Measurements from ENCODE around the gene COL27A1. TPM values are rescaled to one million over a fixed set of nuclear protein-coding genes. Genes with fewer than 3 reads are reported as not detected.

Gene COL27A1
- total RNA-seq, 2 donors from 2014 or later, result 18.5 to 57.1 TPM

DNA sequence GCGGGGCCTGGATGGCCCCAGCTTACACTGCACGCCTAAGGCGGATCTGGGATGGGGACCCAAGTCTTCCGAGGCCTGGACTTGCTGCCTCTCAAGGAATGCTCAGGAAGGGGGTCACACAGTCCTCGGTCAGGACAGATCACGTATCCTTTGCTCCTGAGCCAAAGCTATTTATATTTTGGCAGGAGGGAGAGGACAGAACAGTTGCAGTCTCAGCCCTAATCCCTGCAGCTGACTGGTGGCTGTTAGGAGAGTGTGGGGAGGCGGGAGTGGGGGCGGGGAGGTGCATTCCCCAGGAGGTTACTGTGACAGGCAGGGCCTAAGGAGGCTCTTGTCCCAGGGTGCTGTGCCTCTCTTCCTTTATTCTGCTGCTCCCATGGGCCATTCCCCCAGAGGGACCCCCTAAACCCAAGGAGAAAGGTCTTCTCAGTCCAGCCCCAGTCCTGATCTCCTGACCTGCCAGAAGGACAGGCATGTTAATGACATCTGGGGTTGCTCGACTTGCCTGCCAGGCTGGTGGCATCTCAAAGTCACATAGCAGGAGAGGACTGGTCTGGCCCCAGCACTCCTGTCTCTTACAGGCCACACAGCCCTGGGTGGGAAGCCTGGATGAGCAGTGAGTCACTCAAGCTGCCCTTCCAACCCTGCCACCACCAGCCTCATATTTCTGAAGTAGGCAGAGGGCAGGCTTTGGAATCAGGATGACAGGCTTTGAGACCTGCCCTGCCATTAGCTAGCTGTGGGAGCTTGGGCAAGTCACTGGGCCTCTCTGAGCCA, 51.9 kb downstream of the COL27A1 start:
- Histone ChIP-seq H3K4me3 (no peak overlapping the region), H3K27me3 (replicated peaks; ENCODE audit: insufficient read depth) (no peaks in the 10 kb centered on the region), H3K4me1 (ENCODE audit: control insufficient read depth in 1 of 2, low read depth in 2 of 2) (peaks cover 25 to 57% of the 10 kb centered on the region in 2 donors), H3K27ac (peak overlapping the region; percentile 77 to 85), H3K9me3 (no peaks in the 10 kb centered on the region), H3K36me3 (peaks cover 10% of the 10 kb centered on the region)
- ATAC-seq (ENCODE audit: insufficient number of reproducible peaks, low FRiP score, low read depth) (no peak), DNase-seq (ENCODE audit: low spot score) (peak; percentile 58)
- TF ChIP-seq, protein P1, sequence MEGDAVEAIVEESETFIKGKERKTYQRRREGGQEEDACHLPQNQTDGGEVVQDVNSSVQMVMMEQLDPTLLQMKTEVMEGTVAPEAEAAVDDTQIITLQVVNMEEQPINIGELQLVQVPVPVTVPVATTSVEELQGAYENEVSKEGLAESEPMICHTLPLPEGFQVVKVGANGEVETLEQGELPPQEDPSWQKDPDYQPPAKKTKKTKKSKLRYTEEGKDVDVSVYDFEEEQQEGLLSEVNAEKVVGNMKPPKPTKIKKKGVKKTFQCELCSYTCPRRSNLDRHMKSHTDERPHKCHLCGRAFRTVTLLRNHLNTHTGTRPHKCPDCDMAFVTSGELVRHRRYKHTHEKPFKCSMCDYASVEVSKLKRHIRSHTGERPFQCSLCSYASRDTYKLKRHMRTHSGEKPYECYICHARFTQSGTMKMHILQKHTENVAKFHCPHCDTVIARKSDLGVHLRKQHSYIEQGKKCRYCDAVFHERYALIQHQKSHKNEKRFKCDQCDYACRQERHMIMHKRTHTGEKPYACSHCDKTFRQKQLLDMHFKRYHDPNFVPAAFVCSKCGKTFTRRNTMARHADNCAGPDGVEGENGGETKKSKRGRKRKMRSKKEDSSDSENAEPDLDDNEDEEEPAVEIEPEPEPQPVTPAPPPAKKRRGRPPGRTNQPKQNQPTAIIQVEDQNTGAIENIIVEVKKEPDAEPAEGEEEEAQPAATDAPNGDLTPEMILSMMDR (IDR thresholded peaks at IDR 0.05), result no peak

DNA sequence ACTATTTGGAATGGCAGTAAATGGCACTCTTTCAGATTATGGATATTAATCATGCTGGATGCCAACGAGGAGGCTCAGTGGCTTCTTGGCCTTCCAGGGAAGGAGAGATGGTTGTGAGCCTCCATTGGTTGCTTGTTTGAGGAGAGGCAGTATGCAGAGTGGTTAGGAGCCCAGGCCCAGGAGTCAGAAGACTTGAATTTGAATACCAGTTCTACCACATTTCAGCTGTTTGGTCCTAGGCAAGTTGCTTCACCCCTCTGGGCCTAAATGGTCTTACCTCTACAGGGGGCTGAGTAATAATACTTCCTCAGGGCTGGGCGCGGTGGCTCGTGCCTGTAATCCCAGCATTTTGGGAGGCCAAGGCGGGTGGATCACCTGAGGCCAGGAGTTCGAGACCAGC, 52.5 kb downstream of the COL27A1 start:
- DNase-seq (ENCODE audit: low spot score) (no peak), ATAC-seq (ENCODE audit: insufficient number of reproducible peaks, low FRiP score, low read depth) (no peak)
- no peak overlapping the region for H3K4me3 ChIP-seq
- peaks cover 25 to 57% of the 10 kb centered on the region in 2 donors for H3K4me1 ChIP-seq (ENCODE audit: control insufficient read depth in 1 of 2, low read depth in 2 of 2)
- peak overlapping the region; percentile 71 to 77 for H3K27ac ChIP-seq
- H3K9me3 ChIP-seq, result no peaks in the 10 kb centered on the region
- H3K36me3 ChIP-seq, result peaks cover 7% of the 10 kb centered on the region
- TF ChIP-seq, protein P1 (IDR thresholded peaks at IDR 0.05), result no peak
- no peaks in the 10 kb centered on the region for H3K27me3 ChIP-seq (replicated peaks; ENCODE audit: insufficient read depth)

DNA sequence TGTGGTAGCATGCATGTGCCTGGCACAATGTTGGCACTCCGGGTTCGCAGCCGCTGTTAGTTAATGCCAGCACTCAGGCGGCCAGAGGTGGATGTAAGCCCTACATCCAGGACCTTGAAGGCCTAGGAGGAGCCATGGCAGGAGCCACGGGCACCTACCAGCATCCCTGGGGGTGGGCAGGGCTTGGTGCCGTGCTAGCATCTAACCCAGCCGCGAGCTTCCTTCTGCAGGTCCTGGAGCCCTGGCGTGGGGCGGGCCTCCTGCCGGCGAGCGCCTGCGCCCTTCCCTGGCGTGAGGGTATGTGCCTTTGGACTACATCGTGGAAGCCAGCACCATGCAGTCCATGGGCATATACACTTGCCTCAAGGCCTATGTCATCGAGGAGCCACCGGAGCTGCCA, 53.8 kb downstream of the COL27A1 start:
- H3K9me3 ChIP-seq, result no peaks in the 10 kb centered on the region
- H3K4me1 ChIP-seq (ENCODE audit: control insufficient read depth in 1 of 2, low read depth in 2 of 2), result peaks cover 28 to 63% of the 10 kb centered on the region in 2 donors
- no peak overlapping the region for H3K4me3 ChIP-seq
- H3K27ac ChIP-seq, result no peak overlapping the region
- no peaks in the 10 kb centered on the region for H3K27me3 ChIP-seq (replicated peaks; ENCODE audit: insufficient read depth)
- DNase-seq (ENCODE audit: low spot score) (no peak), ATAC-seq (ENCODE audit: insufficient number of reproducible peaks, low FRiP score, low read depth) (no peak)
- H3K36me3 ChIP-seq, result peaks cover 7% of the 10 kb centered on the region
- TF ChIP-seq, protein P1 (IDR thresholded peaks at IDR 0.05), result no peak

DNA sequence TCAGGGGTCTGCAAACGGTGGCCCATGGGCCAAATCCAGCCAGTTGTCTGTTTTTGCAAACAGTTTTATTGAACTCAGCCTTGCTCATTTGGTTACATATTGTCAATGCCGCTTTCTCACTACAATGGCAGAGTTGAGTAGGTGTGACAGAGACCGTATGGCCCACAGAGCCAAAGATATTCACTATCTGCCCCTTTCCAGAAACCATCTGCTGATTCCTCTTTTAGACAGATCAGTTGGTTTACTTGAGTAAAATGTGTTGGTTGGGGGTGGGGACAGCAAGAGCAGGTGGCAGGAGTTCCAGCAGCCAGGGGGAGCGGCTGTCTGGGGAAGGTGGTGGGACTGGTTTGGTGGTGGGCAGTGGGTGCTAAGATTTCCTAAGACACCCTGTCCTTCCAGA, 54.8 kb downstream of the COL27A1 start:
- no peaks in the 10 kb centered on the region for H3K9me3 ChIP-seq
- no peaks in the 10 kb centered on the region for H3K27me3 ChIP-seq (replicated peaks; ENCODE audit: insufficient read depth)
- no peak overlapping the region for H3K4me3 ChIP-seq
- ATAC-seq (ENCODE audit: insufficient number of reproducible peaks, low FRiP score, low read depth) (no peak), DNase-seq (ENCODE audit: low spot score) (no peak)
- no peak overlapping the region for H3K27ac ChIP-seq
- H3K36me3 ChIP-seq, result peaks cover 7% of the 10 kb centered on the region
- peaks cover 34 to 63% of the 10 kb centered on the region in 2 donors for H3K4me1 ChIP-seq (ENCODE audit: control insufficient read depth in 1 of 2, low read depth in 2 of 2)
- TF ChIP-seq, protein P1 (IDR thresholded peaks at IDR 0.05), result no peak

DNA sequence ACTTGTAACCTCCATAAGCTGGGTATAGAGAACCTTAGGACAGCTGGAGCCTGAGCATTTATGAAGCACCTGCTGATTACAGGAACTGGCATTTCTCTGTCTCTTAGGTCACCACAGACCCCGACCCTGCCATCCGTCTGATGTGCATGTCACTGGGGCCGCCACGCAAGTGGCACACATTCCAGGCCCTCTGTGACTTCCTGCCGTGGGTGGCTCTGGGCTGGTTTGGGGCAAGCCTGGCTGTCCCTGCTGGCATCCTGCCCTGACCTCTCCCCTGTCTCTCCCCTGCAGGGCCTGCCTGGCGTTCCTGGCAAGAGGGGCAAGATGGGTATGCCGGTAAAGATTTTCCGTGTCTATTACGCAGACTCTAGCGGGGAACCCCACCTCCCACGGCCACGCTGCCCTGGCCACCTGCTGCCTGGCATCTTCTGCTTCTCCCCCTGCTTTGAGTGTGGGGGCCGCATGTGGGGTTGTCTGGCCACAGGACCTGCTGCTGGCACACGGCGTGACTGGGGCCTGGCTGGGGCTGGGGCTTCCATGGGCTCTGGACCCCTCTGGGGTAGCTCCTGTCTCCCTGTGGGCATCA, 55.4 kb downstream of the COL27A1 start:
- TF ChIP-seq, protein P1 (IDR thresholded peaks at IDR 0.05), result no peak
- no peak for ATAC-seq (ENCODE audit: insufficient number of reproducible peaks, low FRiP score, low read depth)
- peaks cover 7% of the 10 kb centered on the region for H3K36me3 ChIP-seq

More for the DNA sequence above, 55.4 kb downstream of the COL27A1 start:
- no peaks in the 10 kb centered on the region for H3K27me3 ChIP-seq (replicated peaks; ENCODE audit: insufficient read depth)
- H3K4me1 ChIP-seq (ENCODE audit: control insufficient read depth in 1 of 2, low read depth in 2 of 2), result peaks cover 37 to 63% of the 10 kb centered on the region in 2 donors
- no peak for DNase-seq (ENCODE audit: low spot score)
- H3K4me3 ChIP-seq, result no peak overlapping the region
- H3K9me3 ChIP-seq, result no peaks in the 10 kb centered on the region
- H3K27ac ChIP-seq, result no peak overlapping the region
